Measurements from ENCODE around the gene INVS.

INVS gene

GRCh38 chr9:100287186-100287585, 188.1 kb downstream of the INVS start:
- no peak for DNase-seq
- Mint-ChIP-seq H3K27me3 (ENCODE audit: low read depth, poor library complexity) (no peaks in the 10 kb centered on the region), H3K4me1 (peaks cover 1% of the 10 kb centered on the region), H3K4me3 (no peak overlapping the region), H3K36me3 (ENCODE audit: low read depth) (peaks cover 96% of the 10 kb centered on the region), H3K9me3 (peaks cover 55% of the 10 kb centered on the region), H3K27ac (no peak overlapping the region)
- TF ChIP-seq CTCF (IDR thresholded peaks at IDR 0.05), result no peak

GRCh38 chr9:100290714-100291113, 191.7 kb downstream of the INVS start:
- Mint-ChIP-seq H3K27ac (no peak overlapping the region), H3K27me3 (ENCODE audit: low read depth, poor library complexity) (no peaks in the 10 kb centered on the region), H3K9me3 (peaks cover 35% of the 10 kb centered on the region), H3K4me3 (no peak overlapping the region), H3K36me3 (ENCODE audit: low read depth) (peaks cover 96% of the 10 kb centered on the region), H3K4me1 (no peaks in the 10 kb centered on the region)
- no peak for TF ChIP-seq CTCF (IDR thresholded peaks at IDR 0.05)
- DNase-seq, result no peak

- Mint-ChIP-seq H3K27me3 (ENCODE audit: low read depth, poor library complexity) (no peaks in the 10 kb centered on the region), H3K4me3 (no peak overlapping the region), H3K4me1 (no peaks in the 10 kb centered on the region), H3K36me3 (ENCODE audit: low read depth) (peaks cover 83% of the 10 kb centered on the region), H3K27ac (peak overlapping the region; percentile 29), H3K9me3 (peaks cover 21% of the 10 kb centered on the region)
- TF ChIP-seq CTCF (IDR thresholded peaks at IDR 0.05), result no peak
- no peak for DNase-seq
Measured at GRCh38 chr9:100292414-100292813, 193.4 kb downstream of the INVS start.

GRCh38 chr9:100294341-100294740, 195.3 kb downstream of the INVS start:
- H3K4me3 Mint-ChIP-seq, result no peak overlapping the region
- DNase-seq, result no peak
- no peaks in the 10 kb centered on the region for H3K27me3 Mint-ChIP-seq (ENCODE audit: low read depth, poor library complexity)
- no peaks in the 10 kb centered on the region for H3K4me1 Mint-ChIP-seq
- no peak for TF ChIP-seq CTCF (IDR thresholded peaks at IDR 0.05)
- peak overlapping the region; percentile 82 for H3K27ac Mint-ChIP-seq
- H3K9me3 Mint-ChIP-seq, result peaks cover 4% of the 10 kb centered on the region
- H3K36me3 Mint-ChIP-seq (ENCODE audit: low read depth), result peaks cover 78% of the 10 kb centered on the region

GRCh38 chr9:100294806-100295205, 195.8 kb downstream of the INVS start:
- Mint-ChIP-seq H3K9me3 (no peaks in the 10 kb centered on the region), H3K4me3 (no peak overlapping the region), H3K27me3 (ENCODE audit: low read depth, poor library complexity) (no peaks in the 10 kb centered on the region), H3K27ac (no peak overlapping the region), H3K4me1 (no peaks in the 10 kb centered on the region), H3K36me3 (ENCODE audit: low read depth) (peaks cover 78% of the 10 kb centered on the region)
- no peak for DNase-seq
- TF ChIP-seq CTCF (IDR thresholded peaks at IDR 0.05), result no peak

- Mint-ChIP-seq H3K4me1 (no peaks in the 10 kb centered on the region), H3K4me3 (no peak overlapping the region), H3K27ac (no peak overlapping the region), H3K27me3 (ENCODE audit: low read depth, poor library complexity) (no peaks in the 10 kb centered on the region), H3K9me3 (no peaks in the 10 kb centered on the region), H3K36me3 (ENCODE audit: low read depth) (peaks cover 76% of the 10 kb centered on the region)
- TF ChIP-seq CTCF (IDR thresholded peaks at IDR 0.05), result no peak
- no peak for DNase-seq
Measured at GRCh38 chr9:100295240-100295639, 196.2 kb downstream of the INVS start.

Measured in nephron progenitor cell (in vitro differentiated cells).